ENCODE measurements around the gene SERPINB10.

Gene SERPINB10

DNA sequence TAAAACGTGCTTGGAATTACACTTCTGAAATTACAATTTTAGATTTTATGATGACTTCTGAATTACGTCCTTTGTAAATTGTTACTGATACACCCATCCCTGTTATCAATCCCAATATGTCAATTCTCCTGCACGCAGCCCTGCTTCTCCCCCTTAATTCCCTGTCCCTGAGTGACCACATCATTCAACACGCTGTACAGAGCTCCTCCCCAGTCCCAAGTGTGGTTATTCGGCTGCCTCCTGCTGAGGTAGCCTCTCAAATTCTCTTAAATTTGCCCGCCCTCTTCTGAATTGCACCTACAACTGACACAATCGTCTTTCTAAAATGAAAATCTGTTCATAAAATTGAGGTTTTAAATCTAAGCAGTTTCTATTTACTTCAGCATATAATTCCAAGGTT, 72.3 kb downstream of the SERPINB10 start:
- Histone ChIP-seq H3K4me3 (ENCODE audit: low read length) (no peak overlapping the region), H3K27ac (ENCODE audit: low read length) (no peak overlapping the region)
- WGBS (ENCODE audit: insufficient coverage, insufficient read length), result no CpG with 5 or more reads among the region's 7 CpGs

DNA sequence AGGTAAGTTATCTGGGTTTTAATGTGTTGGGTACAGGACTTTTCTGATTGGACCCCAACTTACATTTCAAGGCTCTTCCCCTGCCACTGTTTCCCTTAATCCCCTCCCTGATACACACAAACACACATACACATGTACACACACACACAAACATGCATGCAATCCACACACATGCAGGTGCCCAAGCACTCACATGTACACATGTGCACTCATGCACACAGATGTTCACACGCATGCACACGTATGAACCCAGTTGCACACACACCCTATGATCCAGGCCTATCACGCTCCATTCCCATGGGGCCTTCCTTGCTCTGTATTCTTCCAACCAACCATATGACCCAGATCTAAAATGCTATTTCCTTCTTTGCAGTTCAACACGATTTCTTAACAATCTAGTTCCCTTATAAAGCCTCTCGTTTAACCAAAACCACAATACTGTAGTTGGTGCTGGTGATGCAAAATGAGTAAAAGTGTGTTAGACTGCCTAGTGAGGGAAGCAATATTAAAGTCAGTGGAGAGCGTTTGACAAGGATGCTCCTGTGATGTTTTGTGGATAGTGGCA, 73.2 kb downstream of the SERPINB10 start:
- no peaks in the 10 kb centered on the region for H3K36me3 ChIP-seq (ENCODE audit: control insufficient read depth, insufficient read depth, low read length)
- DNase-seq (ENCODE audit: low read depth, low spot score), result no peak
- no CpG with 5 or more reads among the region's 6 CpGs for WGBS (ENCODE audit: insufficient coverage, insufficient read length)

More for the DNA sequence above, 72.3 kb downstream of the SERPINB10 start:
- H3K27me3 ChIP-seq (ENCODE audit: control insufficient read depth, insufficient read depth, low read length), result peaks cover 19% of the 10 kb centered on the region
- H3K9me3 ChIP-seq (ENCODE audit: control insufficient read depth, insufficient read depth, low read length), result no peaks in the 10 kb centered on the region; the same call in 1 of the 2 replicates
- no peaks in the 10 kb centered on the region for H3K4me1 ChIP-seq (ENCODE audit: control insufficient read depth, insufficient read depth, low read length)
- no peaks in the 10 kb centered on the region for H3K36me3 ChIP-seq (ENCODE audit: control insufficient read depth, insufficient read depth, low read length)
- no peak for DNase-seq (ENCODE audit: low read depth, low spot score)

GRCh38 chr18:63981719-63982118, 74.0 kb downstream of the SERPINB10 start:
- Histone ChIP-seq H3K36me3 (ENCODE audit: control insufficient read depth, insufficient read depth, low read length) (no peaks in the 10 kb centered on the region), H3K27me3 (ENCODE audit: control insufficient read depth, insufficient read depth, low read length) (peaks cover 17% of the 10 kb centered on the region), H3K9me3 (ENCODE audit: control insufficient read depth, insufficient read depth, low read length) (no peaks in the 10 kb centered on the region; the same call in 1 of the 2 replicates), H3K27ac (ENCODE audit: low read length) (no peak overlapping the region), H3K4me3 (ENCODE audit: low read length) (no peak overlapping the region), H3K4me1 (ENCODE audit: control insufficient read depth, insufficient read depth, low read length) (no peaks in the 10 kb centered on the region)
- WGBS (ENCODE audit: insufficient coverage, insufficient read length), result no CpG with 5 or more reads among the region's 2 CpGs
- DNase-seq (ENCODE audit: low read depth, low spot score), result no peak

More for the DNA sequence above, 73.2 kb downstream of the SERPINB10 start:
- H3K27ac ChIP-seq (ENCODE audit: low read length), result no peak overlapping the region
- peaks cover 17% of the 10 kb centered on the region for H3K27me3 ChIP-seq (ENCODE audit: control insufficient read depth, insufficient read depth, low read length)
- H3K4me1 ChIP-seq (ENCODE audit: control insufficient read depth, insufficient read depth, low read length), result no peaks in the 10 kb centered on the region
- H3K4me3 ChIP-seq (ENCODE audit: low read length), result no peak overlapping the region
- H3K9me3 ChIP-seq (ENCODE audit: control insufficient read depth, insufficient read depth, low read length), result no peaks in the 10 kb centered on the region; the same call in 1 of the 2 replicates

DNA sequence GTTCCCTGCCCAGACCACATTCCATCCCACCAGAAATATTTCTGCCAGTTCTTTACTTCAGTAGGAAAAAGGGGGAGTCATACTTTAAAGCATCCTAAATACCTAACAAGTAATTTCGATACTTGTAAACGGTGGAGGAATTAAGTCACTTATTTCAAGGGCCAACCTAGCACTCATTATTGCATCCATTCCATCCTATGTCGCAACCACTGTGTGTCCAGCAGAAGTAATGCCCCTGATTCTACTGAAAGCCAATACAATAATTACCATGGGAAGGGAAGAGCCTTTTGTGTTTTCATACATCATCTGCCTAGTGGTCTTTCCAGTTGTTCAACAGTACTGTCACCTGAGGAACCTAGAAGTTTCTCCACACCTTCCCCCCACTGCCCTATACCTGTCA, 74.6 kb downstream of the SERPINB10 start:
- Histone ChIP-seq H3K4me1 (ENCODE audit: control insufficient read depth, insufficient read depth, low read length) (no peaks in the 10 kb centered on the region), H3K27me3 (ENCODE audit: control insufficient read depth, insufficient read depth, low read length) (peaks cover 15% of the 10 kb centered on the region), H3K27ac (ENCODE audit: low read length) (no peak overlapping the region), H3K4me3 (ENCODE audit: low read length) (no peak overlapping the region), H3K36me3 (ENCODE audit: control insufficient read depth, insufficient read depth, low read length) (no peaks in the 10 kb centered on the region), H3K9me3 (ENCODE audit: control insufficient read depth, insufficient read depth, low read length) (no peaks in the 10 kb centered on the region; the same call in 1 of the 2 replicates)
- no peak for DNase-seq (ENCODE audit: low read depth, low spot score)
- WGBS (ENCODE audit: insufficient coverage, insufficient read length), result no CpG with 5 or more reads among the region's 3 CpGs

Data from iPS DF 6.9 (cell line).